Cardiac muscle cell (in vitro differentiated cells and primary cell): ENCODE results near the gene MAPT. TPM values are rescaled to one million over a fixed set of nuclear protein-coding genes. Genes with fewer than 3 reads are reported as not detected.

ENCODE experiments used
- polyA plus RNA-seq: library from polyadenylated mRNA; unstranded; fragments of >200 nt; fragmentation: Nextera tagmentation; extraction: Ambion mirVana; gene quantifications from 2 replicates; pipeline ENCODE4 v1.2.1, GENCODE V29; 2016
- total RNA-seq: library from RNA; depleted of rRNA; stranded (reverse); fragments of >200 nt; gene quantifications from 2 replicates; pipeline ENCODE4 v1.2.3, GENCODE V29; 2016

Gene MAPT
- total and polyA plus RNA-seq, 2 experiments from 2014 or later = 1.3 to 1.9 TPM

Other genes with a start within 250 kb of the MAPT start
- 0.11 and 0.86 TPM in 2 replicates for gene CRHR1, start 110.2 kb upstream of the MAPT start, total RNA-seq
- 0.27 TPM in 1 of 2 replicates, not detected in the other for gene CRHR1, start 110.2 kb upstream of the MAPT start, polyA plus RNA-seq
- 0.12 TPM in 1 of 2 replicates, not detected in the other for gene SPPL2C, start 49.7 kb upstream of the MAPT start, total RNA-seq
- gene SPPL2C, start 49.7 kb upstream of the MAPT start, polyA plus RNA-seq = not detected in 2 replicates
- gene STH, start 104.7 kb downstream of the MAPT start, total RNA-seq = not detected in 2 replicates
- not detected in 2 replicates for gene STH, start 104.7 kb downstream of the MAPT start, polyA plus RNA-seq